HG03066 (cell line): ENCODE data around the gene PEX26.
A peak's percentile ranks its signal among the peaks of the same experiment; 100 is the strongest.
"Not testable (repeated sequence)": the region's sequence is repeated elsewhere in the genome, so short reads cannot be mapped to it uniquely, and the experiment has no call there.

Source experiments
- ATAC-seq: cut with Tn5 transposase; IDR thresholded peaks from one replicate; pipeline ENCODE4 v1.9.1; 2021; ENCODE audit warnings: low read depth; ENCODE audit not compliant: unreplicated experiment

The PEX26 gene

DNA sequence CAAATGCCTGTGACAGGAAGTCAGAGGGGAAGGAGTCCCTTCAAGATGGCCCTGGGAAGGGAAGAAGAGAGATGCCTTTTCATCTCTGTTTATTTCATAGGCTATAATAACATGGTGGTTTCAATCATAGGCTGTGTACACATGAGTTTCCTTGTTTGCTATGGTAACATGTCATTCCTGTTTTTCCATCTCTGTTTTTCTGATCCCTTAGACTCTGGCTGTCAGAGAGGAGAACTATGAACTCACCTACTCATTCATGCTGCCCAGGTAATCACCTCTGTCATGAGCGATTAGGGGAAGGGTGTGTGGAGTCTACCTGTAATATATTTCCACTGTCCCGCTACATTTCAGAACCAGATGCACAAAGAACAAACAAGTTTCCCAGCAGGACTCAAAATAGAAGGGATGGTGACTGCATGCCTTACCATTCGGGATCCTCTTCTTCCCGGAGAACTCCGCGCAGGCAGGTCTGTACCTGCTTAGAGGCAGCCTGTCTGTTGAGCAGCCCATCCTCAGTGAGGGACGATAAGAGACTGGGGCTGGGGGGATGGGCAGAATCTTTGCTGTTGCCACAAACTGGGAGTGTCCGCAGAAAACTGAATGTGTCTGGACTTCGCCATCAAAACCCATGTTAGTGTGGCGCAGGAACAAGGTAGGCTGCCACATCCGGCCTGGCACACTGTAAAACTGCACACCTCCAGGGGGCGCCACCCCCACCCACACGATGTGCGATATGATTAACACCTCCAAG lies 7.1 kb upstream of the PEX26 start:
- ATAC-seq: no peak

DNA sequence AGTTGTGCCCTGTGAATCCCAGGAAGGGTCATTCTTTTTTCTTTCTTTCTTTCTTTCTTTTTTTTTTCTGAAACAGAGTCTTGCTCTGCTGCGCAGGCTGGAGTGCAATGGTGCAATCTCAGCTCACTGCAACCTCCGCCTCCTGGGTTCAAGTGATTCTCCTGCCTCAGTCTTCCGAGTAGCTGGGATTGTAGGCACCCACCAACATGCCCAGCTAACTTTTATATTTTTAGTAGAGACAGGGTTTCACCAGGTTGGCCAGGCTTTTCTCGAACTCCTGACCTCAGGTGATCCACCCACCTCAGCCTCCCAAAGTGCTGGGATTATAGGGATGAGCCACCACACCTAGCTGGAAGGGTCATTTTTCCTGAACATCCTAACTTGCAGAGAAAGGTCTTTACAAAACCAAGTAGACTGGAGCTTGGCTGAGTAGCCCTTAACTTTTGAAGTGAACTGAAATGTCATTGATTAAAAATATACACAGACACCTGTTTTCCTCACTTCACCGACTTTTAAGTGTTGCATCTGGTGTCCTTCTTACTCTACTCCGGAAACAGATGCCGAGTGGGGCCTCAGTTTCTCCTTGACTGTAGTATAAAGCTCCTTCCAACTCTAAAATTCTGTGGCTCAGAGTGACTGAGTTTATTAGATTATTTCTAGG lies 6.4 kb upstream of the PEX26 start:
- not testable (repeated sequence) for ATAC-seq

DNA sequence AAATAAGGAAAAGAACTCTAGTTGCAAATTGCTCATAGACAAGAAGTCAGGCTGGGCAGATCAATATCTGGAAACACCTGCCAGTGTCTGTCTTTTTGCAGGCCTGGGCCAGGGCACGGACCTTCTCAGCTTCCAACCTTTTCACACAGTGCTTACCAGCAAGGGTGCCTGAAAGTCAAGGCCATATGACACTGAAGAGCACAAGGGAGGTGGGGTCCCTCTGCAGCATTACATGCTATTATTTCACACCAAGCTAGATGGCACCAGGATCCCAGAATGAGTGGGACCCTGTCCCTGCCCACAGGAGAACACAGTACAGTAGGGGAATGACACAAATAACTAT lies 5.9 kb upstream of the PEX26 start:
- no peak for ATAC-seq

DNA sequence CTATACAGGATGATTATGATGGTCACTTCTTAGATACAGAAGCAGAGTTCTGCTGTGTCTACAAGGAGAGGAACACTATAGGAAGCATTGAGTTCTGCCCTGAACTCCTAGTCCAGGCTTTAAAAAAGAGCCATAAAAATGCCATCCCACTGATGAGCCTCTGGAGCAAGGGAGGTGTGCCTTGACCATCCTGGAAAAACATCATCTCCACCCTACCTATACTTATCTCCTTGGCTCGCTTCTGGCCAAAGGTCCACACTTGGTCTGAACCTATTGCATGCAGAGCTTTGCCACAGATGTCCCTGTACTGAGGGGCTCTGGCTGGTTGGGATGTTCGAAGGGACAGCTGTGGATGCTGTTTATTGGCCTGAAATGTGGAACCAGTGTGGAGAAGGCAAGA lies 4.3 kb upstream of the PEX26 start:
- no peak for ATAC-seq

DNA sequence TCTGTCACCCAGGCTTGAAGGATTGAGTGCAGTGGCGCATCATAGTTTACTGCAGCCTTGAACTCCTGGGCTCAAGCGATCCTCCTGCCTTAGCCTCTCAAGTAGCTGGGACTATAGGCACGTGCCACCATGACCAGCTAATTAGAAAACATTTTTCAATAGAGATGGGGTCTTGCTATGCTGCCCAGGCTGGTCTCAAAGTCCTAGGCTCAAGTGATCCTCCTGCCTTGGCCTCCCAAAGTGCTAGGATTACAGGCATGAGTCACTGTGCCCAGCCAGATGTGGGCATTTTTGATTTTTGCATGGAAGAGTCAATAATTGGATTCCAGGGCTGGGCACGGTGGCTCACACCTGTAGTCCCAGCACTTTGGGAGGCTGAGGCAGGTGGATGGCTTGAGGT lies 3.9 kb upstream of the PEX26 start:
- ATAC-seq: not testable (repeated sequence)

DNA sequence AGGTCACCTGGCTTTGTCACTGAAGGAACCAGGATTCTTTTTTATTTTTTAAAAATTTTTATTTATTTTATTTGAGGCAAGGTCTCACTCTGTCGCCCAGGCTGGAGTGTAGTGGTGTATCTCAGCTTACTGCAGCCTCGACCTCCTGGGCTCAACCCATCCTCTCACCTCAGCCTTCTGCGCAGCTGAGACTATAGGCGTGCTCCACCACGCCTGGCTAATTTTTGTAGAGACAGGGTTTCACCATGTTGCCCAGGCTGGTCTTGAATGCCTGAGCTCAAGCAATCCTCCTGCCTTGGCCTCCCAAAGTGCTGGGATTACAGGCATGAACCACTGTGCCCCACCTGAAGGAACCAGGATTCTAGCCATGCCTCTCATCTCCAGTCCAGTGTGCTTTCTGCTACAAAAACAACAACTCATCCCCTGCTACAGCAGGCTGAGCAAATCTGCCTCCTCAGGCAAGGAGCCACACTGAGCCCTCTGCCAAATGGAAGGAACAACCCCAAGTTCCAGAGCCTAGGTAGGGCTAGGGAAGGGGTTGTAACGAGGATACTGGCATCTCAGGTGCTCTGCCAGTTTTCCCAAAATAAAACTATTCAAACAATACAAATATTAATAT lies 2.6 kb upstream of the PEX26 start:
- ATAC-seq: no peak

DNA sequence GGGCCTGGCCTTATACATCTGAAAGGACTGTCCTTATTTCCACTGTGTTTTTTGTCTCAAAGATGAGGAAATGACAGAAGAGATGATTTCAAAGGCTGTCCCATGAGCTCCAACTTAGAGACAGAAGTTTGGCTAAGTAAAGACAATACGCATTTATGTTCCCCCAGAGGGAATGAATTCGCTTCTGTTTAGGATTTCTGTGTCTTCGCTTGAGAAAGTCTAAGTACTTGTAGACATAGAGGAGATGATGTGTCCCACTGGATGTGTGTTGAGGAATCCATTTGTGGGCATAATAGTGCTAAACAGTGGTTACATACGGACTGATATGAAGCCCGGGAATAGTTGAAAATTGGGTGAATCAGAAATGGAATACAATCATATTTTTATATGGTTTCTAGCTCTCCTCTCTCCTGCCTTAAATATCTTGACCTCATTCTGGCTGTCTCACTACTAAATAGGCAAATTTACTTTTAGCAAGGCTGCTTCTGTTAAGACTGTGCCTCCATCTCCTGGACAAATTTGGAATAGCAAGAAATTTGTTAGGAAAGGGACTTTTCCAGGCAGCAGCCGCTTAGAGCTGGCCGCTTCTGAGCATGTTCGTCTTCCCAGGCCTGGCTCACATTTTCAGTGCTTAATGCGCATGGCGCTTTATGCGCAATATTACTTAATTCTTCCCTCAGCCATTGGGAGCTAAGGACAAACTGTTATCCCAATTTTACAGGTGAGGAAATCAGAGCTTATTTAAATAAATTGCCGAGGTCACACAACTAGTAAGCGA lies 1.9 kb upstream of the PEX26 start:
- no peak for ATAC-seq

DNA sequence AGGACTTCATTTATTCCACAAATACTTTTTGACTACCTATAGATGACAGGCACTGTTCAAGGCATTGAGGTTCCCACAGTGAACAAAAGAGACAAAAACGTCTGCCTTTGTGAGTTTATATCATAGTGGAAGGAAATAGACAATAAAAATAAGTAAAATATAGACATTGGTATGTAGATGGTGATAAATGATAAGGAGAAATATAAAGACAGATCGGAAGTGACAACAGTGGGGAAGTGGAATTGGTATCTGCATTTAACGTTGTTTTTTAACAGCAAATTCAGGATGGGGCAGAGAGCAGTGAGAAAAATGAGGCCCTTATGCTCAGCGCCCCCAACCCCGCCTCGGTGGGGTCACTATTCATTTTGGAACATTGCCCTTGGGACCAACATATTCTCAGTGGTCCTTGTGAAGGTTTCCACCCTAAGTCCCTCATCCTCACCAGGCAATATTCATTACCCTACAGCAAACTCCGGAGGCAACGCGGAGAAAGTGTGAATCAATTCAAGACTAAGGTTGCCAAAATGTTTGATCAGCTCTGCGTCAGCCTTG lies 627 bp upstream of the PEX26 start:
- ATAC-seq: peak; percentile 11

DNA sequence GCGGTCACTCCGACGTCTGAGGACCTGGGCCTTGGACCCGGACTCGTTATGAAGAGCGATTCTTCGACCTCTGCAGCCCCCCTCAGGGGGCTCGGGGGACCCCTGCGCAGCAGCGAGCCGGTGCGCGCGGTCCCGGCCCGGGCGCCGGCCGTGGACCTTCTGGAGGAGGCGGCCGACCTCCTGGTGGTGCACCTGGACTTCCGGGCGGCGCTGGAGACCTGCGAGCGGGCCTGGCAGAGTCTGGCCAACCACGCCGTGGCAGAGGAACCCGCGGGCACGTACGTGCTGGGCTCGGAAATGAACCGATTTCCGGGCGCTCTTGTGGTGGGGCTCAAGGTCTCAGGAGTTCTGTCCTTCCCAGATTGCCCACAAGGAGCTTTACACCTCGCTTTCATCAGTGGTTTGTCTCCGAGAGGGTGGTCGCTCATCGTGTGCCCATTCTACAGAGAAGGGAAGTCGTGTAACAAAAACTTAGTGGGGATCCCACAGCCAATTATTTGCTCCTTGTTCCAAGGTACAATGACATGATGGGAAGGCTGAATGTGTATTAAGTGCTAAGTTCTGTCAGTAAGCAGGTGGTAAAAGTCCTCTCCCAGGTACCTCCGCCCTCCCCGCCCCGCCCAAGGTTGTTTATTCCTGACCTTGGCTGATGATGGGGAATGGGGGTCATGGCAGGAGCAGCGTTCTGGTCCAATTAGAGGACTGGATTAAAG lies 695 bp downstream of the PEX26 start:
- ATAC-seq: peak; percentile 20

DNA sequence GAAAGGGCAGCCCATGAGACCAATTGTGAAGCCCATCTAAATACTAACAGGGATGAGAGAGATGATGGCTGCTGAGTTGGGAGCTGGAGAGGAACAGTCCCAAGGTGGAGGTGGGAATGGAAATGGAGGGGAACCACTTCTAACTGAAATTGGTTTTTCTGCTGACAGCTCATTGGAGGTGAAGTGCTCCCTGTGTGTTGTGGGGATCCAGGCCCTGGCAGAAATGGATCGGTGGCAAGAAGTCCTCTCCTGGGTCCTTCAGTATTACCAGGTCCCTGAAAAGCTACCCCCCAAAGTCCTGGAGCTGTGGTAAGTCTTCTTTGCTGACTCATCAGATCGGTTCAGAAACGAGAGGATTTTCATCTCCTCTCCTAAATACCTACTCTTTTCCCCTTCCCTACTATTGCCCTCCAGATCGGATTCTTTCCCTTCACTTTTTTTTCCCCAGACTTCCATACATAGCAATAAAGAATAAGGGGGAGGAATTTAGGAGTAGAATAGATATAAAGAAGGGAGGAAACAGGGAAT lies 2.0 kb downstream of the PEX26 start:
- no peak for ATAC-seq

DNA sequence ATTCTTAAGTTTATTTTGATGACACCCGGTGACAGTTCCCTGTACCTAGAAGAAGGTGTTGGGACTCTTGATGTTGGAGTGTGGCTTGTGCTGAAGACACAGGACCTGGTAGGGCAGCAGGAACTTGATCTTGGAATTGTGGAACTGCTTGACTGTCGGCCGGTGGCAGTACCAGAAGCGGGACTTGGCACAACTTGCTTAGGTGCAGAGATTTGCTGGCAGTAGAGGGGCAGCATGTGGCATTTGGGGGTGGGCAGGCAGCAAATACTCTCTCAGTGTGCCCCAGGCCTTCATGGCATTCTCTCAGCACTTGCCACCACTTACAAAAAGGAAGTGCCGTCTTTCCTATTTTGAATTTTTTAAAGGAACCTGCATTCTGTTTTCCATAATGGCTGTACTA lies 3.6 kb downstream of the PEX26 start:
- ATAC-seq: no peak

DNA sequence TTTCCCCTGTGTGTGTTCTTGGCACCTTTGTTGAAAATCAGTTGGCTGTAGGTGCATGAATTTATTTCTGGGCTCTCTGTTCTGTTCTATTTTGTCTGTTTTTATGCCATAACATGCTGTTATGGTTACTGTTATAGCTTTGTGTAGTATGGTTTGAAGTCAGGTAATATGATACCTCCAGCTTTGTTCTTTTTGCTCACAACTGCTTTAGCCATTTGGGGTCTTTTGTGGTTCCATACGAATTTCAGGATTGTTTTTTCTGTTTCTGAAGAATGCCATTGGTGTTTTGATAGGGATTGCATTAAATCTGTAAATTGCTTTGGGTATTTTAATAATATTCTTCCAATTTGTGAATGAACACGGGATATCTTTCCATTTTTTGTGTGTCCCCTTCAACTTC lies 4.7 kb downstream of the PEX26 start:
- ATAC-seq: no peak

DNA sequence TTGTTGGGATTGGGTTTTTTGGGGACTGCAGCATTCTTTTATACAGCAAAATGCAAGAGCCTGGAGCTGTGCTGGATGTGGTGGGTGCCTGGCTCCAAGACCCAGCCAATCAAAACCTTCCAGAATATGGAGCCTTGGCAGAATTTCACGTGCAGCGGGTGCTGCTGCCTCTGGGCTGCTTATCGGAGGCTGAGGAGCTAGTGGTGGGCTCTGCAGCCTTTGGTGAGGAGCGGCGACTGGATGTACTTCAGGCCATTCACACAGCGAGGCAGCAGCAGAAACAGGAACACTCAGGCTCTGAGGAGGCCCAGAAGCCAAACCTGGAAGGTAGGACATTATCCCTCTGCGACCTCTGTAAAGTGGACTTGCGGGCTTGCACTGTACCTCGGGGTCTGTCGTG lies 5.6 kb downstream of the PEX26 start:
- no peak for ATAC-seq

DNA sequence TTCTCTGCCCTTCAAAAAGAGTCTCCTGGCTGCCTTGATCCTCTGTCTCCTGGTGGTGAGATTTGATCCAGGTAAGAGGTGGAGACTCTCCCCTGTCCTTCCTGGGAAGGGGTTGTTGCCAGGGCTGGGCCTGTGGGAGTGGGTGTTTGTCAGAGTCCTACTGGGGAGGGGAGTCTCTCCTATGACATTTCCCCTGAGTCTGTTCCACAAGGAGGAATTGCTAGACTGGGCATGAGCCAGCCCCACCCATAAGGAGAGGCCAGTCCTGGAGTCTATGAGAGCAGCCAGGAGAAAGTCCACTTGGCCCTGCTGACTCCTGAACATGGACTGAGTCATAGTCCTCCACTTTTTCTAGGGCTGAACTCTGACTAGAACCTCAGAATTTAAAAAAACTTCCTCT lies 7.4 kb downstream of the PEX26 start:
- ATAC-seq: no peak

DNA sequence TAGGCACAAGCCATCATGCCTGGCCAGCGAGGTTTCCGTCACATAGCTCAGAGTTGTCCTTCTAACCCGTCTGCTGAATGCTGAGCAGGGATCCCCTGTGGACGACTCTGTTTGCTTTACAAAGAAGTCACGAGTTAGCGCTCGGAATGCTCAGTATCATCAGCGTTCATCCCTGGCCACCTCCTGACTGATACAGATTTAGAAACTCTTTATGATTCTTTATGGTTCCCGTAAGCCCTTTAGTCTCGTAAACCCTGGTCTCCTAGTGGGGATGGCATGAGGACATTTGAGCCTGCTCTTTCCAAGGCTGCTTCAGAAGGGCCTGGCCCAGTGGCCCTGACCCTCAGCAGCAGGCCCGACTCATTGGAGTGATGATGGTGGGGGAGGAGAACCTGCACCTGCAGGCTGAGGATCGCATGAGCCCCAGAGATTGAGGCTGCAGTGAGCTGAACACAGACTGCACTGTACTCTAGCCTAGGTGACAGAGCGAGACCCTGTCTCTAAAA lies 9.6 kb downstream of the PEX26 start:
- no peak for ATAC-seq

DNA sequence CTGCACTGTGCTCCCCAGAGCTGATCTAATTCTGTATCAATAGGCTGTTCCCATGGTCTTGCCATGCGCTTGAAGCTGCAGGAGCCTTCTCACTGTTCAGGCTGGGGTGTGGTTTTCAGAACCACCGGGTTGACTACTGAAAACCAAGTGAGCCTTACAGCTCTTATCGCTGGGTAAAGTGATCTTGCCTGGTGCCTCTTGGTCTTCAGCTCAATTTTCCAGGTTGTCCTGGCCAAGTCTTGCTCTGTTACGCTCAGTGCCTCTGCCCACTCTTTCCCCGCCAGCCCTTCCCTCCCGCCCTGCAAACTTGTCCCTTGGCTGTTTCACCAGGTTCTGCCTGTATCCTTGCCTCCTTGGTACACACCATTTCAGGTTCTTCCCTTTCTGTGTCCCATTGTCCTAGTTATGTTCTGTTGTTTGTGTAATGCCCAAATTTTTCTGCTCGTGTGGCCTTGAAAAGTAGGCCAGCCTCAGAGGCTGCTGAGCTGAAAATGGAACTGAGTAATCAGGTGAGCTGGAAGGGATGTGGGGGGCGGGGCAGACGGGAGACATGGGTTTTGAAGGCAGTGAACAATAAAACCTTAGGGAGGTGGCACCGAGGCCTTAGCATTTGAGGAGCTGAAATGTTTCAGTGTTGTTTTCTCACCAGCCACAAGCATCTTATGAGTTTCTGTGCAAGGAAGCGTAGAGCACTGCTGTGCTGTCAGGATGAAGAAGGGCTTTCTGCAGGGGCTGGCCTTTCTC lies 11.2 kb downstream of the PEX26 start:
- no peak for ATAC-seq

DNA sequence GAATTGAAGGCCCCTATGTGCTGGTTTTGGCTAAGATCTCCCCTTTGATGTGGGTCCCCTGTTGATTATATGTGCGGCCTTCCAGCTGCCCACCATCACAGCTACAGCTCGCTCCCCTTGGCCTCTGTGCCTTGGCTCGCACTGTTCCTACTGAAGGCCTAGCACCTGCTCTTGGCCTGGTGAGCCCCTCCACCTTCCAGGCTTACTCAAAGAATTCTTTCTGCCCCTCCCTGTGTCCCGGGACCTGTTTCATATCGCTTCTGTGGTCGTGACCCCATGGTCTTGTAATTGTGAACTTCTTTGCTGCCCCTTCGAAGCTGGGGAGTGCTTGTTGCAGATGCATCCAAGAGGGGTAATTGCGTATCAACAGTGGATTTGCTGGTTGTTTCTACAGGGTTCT lies 12.5 kb downstream of the PEX26 start:
- no peak for ATAC-seq

DNA sequence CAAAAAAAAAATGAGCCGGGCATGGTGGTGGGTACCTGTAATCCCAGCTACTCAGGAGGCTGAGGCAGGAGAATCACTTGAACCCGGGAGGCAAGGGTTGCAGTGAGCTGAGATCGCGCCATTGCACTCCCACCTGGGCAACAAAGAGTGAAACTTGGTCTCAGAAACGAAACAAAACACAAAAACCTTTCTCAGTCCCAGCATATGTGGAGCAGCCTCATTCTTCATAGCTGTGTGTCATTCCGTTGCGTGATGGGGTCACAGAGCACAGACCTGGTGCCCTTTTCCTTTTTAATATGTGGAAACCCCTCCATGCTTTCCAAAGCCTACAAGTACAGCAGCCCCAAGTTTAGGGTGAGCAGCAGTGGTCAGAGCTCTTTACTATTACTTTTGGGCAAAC lies 13.7 kb downstream of the PEX26 start:
- no peak for ATAC-seq

DNA sequence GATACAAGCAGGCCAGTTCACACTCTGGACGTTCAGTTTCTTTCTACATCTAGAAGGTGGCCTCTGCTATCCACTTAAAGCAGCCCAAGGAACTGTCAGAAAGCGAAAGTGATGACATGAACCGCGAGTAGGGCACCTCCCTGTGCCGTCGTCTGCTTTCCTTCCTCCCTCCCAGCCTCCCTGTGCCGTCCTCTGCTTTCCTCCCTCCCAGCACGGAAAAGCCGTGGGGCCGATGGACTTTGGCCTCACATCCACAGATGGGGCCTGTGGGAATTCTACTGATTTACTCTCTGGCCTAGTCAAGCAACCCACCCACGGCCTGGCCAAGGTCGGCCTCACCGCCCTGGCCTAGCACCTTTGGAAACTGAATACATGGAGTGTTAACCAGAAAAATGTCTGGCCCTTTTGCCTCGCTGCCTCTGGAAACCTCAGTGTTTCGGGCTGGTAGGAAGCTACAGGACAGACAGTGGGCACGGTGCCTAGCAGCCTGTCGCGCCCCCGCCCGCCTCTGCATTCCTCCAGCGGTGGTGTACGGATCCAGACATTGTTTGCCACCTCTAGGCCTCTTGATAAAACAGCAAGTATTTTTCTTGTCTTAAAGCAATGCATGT lies 14.2 kb downstream of the PEX26 start:
- no peak for ATAC-seq
